HL-60/S4 (cell line): Measurements from ENCODE around the gene PCCA.

ENCODE experiments used
- in situ Hi-C: fragments of 300-500 bp; cut with MboI; formaldehyde crosslinking; loops from 2 replicates; pipeline ENCODE4 v1.14.3; 2022; ENCODE audit warnings: low sequenced_read_pairs

The PCCA gene

GRCh38 chr13:100518394-100519062 is 429.6 kb downstream of the PCCA start:
- in situ Hi-C loops, result loop anchor here (10.0 kb wide), 1 partner anchor 614 kb away; no protein-coding TSS in a partner anchor

DNA sequence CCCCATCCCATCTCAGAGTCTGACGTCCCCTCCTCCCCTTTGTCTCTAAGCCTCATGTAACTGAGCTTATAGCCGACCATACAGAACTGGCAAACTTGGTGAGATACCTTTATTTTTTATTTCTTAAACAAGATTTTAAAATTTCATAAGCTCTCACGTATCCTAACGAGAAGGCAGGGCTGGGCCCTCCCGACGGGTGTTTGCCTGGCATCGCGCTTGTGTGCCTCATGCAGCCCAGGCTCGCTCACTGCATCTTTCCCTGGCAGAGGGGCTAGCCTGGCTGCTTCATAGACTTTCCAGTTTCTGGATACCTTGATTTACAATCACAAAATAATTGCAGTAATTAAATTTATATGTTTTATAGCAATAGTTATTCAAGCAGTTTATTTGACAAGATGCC is 430.7 kb downstream of the PCCA start:
- in situ Hi-C loops, result loop anchor here (10.0 kb wide), 1 partner anchor 615 kb away; no protein-coding TSS in a partner anchor

DNA sequence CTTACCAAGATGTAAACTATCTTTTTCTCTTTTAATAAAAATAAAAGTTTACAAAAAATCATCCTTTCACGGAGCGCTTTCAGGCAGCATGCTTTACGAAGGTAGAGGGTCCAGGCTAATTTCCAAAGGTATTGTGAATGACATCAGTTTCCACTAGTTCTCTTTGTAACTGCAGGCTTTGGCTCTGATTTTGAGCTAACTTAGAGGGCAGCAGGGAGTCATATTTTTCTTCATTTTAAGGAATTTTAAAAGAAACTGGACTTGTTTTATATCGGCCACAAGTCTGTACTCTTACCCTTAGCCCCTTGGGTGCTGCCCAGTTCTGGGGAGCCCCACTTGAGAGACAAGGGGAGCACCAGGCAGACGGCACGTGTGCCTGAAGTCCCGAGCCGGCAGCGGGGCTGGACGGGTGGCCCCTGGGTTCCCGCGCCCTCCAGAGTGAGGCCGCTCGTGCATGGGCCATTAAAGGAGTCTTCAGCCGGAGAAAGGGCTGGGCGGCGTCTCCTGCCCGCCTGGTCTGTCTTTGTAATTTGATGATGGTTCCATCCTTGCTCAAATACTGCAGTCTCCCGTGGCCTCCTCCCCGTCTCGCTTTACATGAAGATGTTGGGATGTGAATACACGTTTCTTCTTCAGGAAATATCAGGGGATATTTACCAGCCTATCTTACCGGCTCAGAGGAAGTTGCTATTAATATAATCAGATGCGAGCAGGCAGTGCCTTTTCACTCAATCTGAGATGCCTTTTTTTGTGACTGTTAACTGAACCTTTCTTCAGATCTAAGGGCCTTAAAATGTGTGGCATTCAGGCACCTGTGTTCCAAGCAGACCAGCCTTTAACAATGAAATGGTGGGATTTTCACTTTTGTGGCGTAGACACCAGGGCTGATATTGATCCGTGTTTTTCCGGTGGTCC is 432.3 kb downstream of the PCCA start:
- in situ Hi-C loops, result no loop called here

GRCh38 chr13:100521851-100522617 is 433.1 kb downstream of the PCCA start:
- in situ Hi-C loops, result no loop called here

DNA sequence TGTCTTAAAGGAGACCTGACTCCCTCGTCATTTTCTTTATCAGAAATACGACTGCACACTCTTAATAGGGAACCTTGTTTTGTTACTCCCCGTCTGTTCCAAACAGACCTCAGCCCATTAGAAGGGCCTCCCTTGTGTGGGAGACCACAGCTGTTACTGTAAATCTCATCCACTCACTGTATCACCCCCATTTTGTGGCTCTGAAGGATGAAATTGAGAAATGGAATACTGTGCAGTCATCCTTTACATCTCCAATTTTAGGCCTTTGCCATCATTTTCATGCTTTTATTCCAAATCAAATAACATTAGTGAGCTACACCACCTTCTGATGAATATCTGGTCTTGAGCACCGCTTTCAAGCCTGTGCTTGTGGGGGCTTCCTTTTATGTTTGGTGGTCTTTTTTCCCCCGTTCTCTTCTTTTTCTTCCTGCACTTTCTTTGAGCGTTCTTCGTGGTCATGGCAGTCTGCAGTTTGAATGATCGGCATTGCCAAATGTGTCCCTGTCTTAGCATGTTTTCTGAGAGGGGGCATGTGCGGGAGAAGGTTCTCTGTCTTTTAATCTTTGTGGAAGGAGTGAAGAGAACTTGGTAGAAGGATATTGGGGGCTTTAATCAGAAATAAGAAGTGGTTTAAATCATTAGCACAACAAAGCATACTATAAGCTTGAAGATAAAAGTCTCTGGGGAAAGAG is 433.9 kb downstream of the PCCA start:
- in situ Hi-C loops, result no loop called here

- in situ Hi-C loops, result no loop called here
Measured at GRCh38 chr13:100523411-100523810, 434.5 kb downstream of the PCCA start.

DNA sequence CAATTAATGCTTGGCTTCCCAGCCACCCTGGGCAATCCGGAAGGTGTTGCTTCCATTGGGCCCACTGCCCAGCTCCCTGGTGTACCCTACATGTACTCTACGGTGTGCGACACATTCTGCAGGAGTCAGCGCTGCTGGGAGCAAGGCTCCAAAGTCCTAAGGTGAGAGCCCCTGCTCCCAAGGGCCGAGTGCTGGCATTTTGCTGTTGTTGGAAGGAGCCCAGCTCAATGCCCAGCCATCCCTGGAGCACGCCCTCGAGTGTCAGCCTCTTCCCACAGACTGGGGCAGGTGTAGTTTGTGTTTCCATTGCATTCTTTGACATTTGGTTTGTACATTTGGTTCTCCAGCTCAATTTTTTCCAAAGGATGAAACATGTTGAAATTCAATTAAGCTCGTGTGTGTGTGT is 435.1 kb downstream of the PCCA start:
- in situ Hi-C loops, result no loop called here

GRCh38 chr13:100524688-100525087 is 435.8 kb downstream of the PCCA start:
- in situ Hi-C loops, result loop anchor here (25.0 kb wide), 1 partner anchor 862 kb away; no protein-coding TSS in a partner anchor

DNA sequence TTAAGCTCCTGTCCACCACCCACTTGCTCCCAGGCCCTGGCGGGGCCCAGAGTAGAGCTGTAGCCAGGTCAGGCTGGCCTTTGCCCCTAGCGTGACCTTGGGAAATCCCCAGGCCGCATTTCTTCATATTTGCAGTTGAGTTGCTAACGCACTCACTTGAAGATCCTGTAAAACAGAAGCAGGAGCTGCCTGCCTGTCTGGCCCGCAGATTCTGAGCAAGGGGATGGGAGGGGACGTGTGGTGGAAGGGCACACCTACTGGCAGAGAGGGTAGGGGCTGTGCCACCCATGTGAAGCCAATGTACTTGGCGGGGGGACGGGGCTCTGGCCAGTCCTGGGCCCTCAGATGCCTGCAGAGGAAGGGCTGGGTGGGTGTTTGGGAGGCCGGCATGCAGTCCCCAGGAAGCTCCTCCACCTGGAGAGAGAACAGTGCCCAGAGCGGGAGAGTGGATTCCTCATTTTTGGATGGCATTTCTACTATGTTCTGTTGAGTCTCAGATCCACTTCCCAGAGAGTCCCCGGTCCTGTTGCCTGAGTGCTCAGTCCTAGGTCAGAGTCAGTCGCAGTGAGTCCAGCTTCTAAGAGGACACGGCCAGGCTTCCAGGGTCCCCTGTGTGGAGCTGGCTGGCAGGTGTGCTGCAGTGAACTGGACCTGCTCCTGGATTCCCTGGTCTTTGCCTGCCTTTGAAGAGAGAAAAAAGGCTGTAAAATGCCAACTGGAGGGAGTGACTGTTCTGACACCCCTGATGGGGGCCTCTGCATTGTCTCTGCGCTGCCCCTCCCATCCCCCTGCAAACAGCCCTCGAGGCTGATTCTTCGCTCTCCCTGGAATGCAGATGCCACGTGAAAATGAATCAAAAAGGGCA is 436.8 kb downstream of the PCCA start:
- in situ Hi-C loops, result loop anchor here (25.0 kb wide), 1 partner anchor 863 kb away; no protein-coding TSS in a partner anchor

- in situ Hi-C loops, result loop anchor here (25.0 kb wide), 1 partner anchor 864 kb away; no protein-coding TSS in a partner anchor
Measured at GRCh38 chr13:100526318-100527000, 437.6 kb downstream of the PCCA start.

DNA sequence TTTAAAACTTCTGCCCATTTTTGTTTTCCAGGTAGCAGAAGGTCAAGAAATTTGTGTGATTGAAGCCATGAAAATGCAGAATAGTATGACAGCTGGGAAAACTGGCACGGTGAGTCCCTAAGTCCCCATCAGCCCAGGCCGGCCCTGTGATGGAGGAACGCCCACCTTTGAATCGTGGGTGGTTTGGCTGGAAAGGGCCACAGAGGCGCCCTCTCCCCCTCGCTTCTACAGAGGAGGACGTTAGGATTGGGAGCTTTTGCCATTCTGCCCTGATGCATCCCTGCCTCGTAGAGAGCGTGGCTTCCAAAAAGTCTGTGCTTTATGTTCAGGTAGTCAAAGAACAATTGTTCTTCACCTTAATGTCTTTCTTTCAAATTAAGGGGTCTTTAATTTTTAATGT is 438.8 kb downstream of the PCCA start:
- in situ Hi-C loops, result loop anchor here (25.0 kb wide), 1 partner anchor 865 kb away; no protein-coding TSS in a partner anchor

GRCh38 chr13:100528353-100528752 is 439.5 kb downstream of the PCCA start:
- in situ Hi-C loops, result loop anchor here (25.0 kb wide), 1 partner anchor 866 kb away; no protein-coding TSS in a partner anchor

- in situ Hi-C loops, result loop anchor here (25.0 kb wide), 1 partner anchor 867 kb away; no protein-coding TSS in a partner anchor
Measured at GRCh38 chr13:100528820-100529219, 439.9 kb downstream of the PCCA start.

DNA sequence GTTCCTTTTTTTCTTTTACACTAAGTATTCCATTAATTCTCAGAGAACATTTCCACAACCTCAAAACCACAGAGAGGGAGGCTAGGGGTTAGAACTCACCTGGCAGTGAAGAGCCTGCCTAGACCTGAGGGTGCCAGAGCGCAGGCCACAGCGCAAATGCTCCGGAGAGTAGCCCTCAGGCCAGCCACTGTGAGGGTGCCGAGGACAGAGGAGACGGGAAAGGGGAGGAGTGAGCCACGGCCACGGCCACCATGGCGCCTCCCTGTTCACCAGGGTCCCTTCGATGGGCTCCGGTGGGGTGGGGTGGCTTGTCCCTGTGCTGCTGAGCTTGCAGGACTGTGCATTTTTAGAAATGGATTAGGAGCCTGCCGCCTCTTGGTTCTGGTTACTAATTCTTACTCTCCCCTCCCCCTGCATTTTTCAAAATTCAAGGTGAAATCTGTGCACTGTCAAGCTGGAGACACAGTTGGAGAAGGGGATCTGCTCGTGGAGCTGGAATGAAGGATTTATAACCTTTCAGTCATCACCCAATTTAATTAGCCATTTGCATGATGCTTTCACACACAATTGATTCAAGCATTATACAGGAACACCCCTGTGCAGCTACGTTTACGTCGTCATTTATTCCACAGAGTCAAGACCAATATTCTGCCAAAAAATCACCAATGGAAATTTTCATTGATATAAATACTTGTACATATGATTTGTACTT is 440.9 kb downstream of the PCCA start:
- in situ Hi-C loops, result loop anchor here (25.0 kb wide), 1 partner anchor 868 kb away; no protein-coding TSS in a partner anchor

DNA sequence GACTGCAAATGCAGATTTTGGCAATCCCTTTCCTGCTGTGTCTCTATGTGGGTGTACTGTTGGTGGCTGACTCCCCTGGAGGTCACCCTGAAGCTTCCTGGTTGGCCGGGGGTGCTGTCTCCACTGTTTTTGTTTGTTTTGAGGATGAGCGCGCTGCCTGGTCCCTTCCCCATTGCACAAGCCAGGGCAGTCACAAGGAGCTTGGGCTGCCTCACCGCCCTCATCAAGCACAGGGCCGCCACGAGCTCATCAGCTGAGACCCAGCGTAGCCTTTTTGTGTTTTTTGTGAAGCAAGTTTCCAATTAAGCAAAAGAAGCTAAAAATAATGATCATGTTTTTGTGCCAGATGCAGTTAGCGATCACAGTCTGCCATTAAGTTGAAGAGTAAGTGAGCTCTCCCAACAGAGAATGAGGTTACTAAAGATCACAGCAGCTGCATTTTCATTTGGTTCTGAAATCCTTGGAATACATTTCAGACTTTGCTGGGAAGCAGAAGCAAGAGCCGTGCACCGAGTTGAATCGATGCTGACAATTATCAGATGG is 441.8 kb downstream of the PCCA start:
- in situ Hi-C loops, result loop anchor here (25.0 kb wide), 1 partner anchor 868 kb away; no protein-coding TSS in a partner anchor

DNA sequence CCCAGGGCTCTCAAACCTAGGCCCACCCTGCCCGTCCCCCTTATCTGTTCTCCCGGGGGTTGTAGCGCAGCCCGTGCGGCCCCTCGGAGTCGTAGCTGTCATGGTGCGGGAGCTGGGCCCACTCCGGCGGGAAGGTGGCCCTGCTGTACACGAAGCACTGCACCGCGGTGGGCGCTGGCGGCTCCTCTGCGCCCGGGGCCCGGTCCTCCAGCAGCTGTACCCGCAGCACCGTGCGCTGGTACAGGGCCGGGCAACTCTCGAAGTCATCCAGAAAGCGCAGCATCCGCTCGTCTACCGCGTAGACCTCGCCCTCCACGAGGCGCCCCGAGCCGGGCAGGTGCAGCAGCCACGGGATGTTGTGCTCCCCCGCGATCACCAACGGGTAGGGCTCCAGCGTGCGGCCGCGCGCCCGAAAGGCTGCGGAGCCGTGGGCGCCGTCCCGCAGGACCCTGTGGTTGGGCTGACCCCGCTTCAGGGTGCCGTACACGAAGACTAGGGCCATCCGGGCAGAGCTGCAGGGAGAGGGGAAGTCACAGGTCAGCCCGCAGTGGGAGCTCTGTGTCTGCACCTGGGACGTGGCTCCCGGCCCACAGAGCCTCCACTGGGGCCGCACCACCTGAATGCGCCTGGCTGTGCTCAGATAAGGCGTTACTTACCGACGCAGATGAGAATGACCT is 443.3 kb downstream of the PCCA start:
- in situ Hi-C loops, result loop anchor here (25.0 kb wide), 1 partner anchor 870 kb away; no protein-coding TSS in a partner anchor
